Activated naive CD4-positive, alpha-beta T cell treated with anti-CD3 and anti-CD28 coated beads, Interleukin-2, amount 10 ng/mL, durations not matched to agents 7 days and 5 days (primary cell): ENCODE measurements around the gene HNRNPD.
A peak's percentile ranks its signal among the peaks of the same experiment; 100 is the strongest.
"Not testable (repeated sequence)": the region's sequence is repeated elsewhere in the genome, so short reads cannot be mapped to it uniquely, and the experiment has no call there.

Experiments
- CTCF ChIA-PET: fragments of 350-600 bp; sonication (Branson Sonifier 250); formaldehyde crosslinking; loops from one replicate; lab custom pipeline; 2021; ENCODE audit warnings: antibody characterized with exemption; lab: Charles Lee
- DNase-seq: peaks from one replicate; pipeline ENCODE4 v3.0.0-alpha.2; 2020
- H3K27ac Mint-ChIP-seq: one replicate; pipeline ENCODE4 v1.8.0; 2021; ENCODE audit warnings: mild to moderate bottlenecking, moderate library complexity, mixed read lengths
- H3K27me3 Mint-ChIP-seq: one replicate; pipeline ENCODE4 v1.8.0; 2021; ENCODE audit warnings: mild to moderate bottlenecking, mixed read lengths
- H3K36me3 Mint-ChIP-seq: one replicate; pipeline ENCODE4 v1.8.0; 2021; ENCODE audit warnings: mixed read lengths
- H3K4me1 Mint-ChIP-seq: one replicate; pipeline ENCODE4 v1.8.0; 2021; ENCODE audit warnings: mixed read lengths
- H3K4me3 Mint-ChIP-seq: one replicate; pipeline ENCODE4 v1.8.0; 2021; ENCODE audit warnings: mild to moderate bottlenecking, moderate library complexity, mixed read lengths
- H3K9me3 Mint-ChIP-seq: one replicate; pipeline ENCODE4 v1.8.0; 2021; ENCODE audit warnings: mixed read lengths

Gene HNRNPD

DNA sequence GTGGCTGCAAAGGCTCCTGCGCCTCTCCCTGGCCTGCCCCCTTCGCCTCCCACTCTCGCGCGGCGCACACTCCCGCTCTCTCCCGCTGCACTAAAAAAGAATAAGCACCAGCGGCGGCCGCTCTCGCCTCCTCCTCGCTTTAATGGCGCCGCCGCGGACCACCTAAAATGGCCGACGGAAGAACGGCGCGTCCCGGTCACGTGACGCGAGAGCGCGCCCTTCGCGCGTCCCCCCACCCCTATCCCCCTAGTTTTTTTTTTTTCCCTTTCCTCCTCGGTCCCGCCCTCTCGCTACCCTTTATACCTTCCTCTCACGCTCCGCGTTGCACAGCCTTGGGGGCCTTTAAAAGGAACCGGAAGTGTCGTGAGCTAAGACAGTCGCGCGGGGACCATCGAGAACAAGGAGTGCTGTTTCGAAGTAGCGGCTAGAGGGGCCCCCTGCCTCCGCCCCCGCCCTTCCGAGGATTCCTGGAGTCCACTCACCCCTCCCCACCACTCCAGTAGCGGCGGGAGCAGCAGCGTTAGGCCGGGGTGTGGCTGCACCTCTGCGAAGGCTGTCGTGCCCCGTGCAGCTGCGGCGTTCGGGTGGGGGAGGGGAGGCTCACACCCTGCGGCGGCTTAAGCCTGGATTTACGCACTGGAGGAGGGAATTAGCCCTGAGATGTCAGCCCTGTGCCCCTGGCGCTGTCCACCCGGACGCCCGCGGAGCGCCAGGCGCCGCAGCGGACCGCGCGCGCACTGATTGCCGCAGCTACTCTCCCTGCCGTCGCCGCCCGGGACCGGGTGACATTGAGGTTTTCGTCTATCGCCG is at the start of gene HNRNPD:
Gene HNRNPD (minus strand): TSS at position 176 of the 810 bp plus-strand sequence. CDS start 313 bp downstream, outside the sequence.
- CTCF ChIA-PET = interaction anchor here (1.0 to 1.1 kb wide), 3 partner anchors 13 to 57 kb away, joined by 4 to 7 read pairs (median 7); no protein-coding TSS in a partner anchor
- Mint-ChIP-seq H3K4me1 (peaks cover 44% of the 10 kb centered on the region), H3K27me3 (peaks cover 7% of the 10 kb centered on the region), H3K27ac (peak within 1 kb of the TSS; percentile 97), H3K36me3 (peaks cover 60% of the 10 kb centered on the region), H3K9me3 (no peaks in the 10 kb centered on the region), H3K4me3 (peak within 1 kb of the TSS; percentile 98)
- DNase-seq = peak; percentile 96

GRCh38 chr4:82422616-82423015 is 48.8 kb upstream of the HNRNPD start:
- Mint-ChIP-seq H3K27ac (no peak overlapping the region), H3K4me3 (no peak overlapping the region)

GRCh38 chr4:82421796-82422560 is 48.2 kb upstream of the HNRNPD start:
- H3K9me3 Mint-ChIP-seq = no peaks in the 10 kb centered on the region
- no peak for DNase-seq
- H3K36me3 Mint-ChIP-seq = peaks cover 50% of the 10 kb centered on the region
- no peak overlapping the region for H3K27ac Mint-ChIP-seq
- CTCF ChIA-PET = no interaction called here
- no peak overlapping the region for H3K4me3 Mint-ChIP-seq
- H3K27me3 Mint-ChIP-seq = peaks cover 26% of the 10 kb centered on the region
- H3K4me1 Mint-ChIP-seq = peaks cover 24% of the 10 kb centered on the region

More at GRCh38 chr4:82422616-82423015, 48.8 kb upstream of the HNRNPD start:
- no peaks in the 10 kb centered on the region for H3K9me3 Mint-ChIP-seq
- DNase-seq = no peak
- CTCF ChIA-PET = no interaction called here
- peaks cover 56% of the 10 kb centered on the region for H3K36me3 Mint-ChIP-seq
- peaks cover 30% of the 10 kb centered on the region for H3K4me1 Mint-ChIP-seq
- H3K27me3 Mint-ChIP-seq = peaks cover 21% of the 10 kb centered on the region

DNA sequence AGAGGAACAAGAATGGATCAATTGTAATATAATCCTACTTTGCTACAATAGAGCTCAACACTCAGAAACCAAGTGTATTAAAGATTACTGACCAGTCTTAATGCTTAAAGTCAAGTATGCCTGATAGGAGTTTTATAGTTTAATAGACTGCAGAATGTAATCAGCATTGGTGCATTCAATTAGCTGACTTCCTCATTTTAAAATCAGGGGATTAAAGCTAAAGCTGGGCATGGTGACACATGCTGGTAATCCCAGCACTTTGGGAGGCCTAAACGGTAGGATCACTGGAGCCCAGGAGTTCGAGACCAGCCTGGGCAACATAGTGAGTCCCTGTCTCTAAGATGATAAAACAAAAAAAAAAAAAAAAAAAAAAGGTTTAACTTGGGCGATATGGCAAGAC is 45.7 kb upstream of the HNRNPD start:
- Mint-ChIP-seq H3K27me3 (peaks cover 49% of the 10 kb centered on the region), H3K9me3 (no peaks in the 10 kb centered on the region), H3K4me3 (no peak overlapping the region), H3K4me1 (peaks cover 4% of the 10 kb centered on the region), H3K36me3 (peaks cover 24% of the 10 kb centered on the region), H3K27ac (no peak overlapping the region)
- no peak for DNase-seq
- CTCF ChIA-PET = interaction anchor here (0.8 kb wide), 1 partner anchor 10 kb away, joined by 5 read pairs; no protein-coding TSS in a partner anchor

DNA sequence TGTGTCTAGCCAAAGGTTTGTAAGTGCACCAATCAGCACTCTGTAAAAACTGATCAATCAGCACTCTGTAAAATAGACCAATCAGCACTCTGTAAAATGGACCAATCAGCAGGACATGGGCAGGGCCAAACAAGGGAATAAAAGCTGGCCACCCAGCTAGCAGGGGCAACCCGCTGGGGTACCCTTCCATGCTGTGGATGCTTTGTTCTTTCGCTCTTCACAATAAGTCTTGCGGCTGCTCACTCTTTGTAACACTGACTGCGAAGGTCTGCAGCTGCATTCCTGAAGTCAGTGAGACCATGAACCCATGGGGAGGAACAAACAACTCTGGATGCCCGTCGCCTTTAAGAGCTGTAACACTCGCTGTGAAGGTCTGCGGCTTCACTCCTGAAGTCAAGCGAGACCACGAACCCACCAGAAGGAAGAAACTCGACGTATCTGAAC is 42.2 kb upstream of the HNRNPD start:
- H3K36me3 Mint-ChIP-seq = no peaks in the 10 kb centered on the region
- no peak for DNase-seq
- H3K27ac Mint-ChIP-seq = no peak overlapping the region
- H3K4me3 Mint-ChIP-seq = no peak overlapping the region
- peaks cover 47% of the 10 kb centered on the region for H3K27me3 Mint-ChIP-seq
- CTCF ChIA-PET = interaction anchor here (1.4 kb wide), 1 partner anchor 13 kb away, joined by 3 read pairs; no protein-coding TSS in a partner anchor
- H3K9me3 Mint-ChIP-seq = no peaks in the 10 kb centered on the region
- H3K4me1 Mint-ChIP-seq = no peaks in the 10 kb centered on the region

- peaks cover 41% of the 10 kb centered on the region for H3K27me3 Mint-ChIP-seq
- not testable (repeated sequence) for H3K4me3 Mint-ChIP-seq, H3K36me3 Mint-ChIP-seq, H3K27ac Mint-ChIP-seq, H3K9me3 Mint-ChIP-seq, DNase-seq, H3K4me1 Mint-ChIP-seq
- CTCF ChIA-PET = interaction anchor here (1.4 kb wide), 1 partner anchor 14 kb away, joined by 3 read pairs; no protein-coding TSS in a partner anchor
Observed at GRCh38 chr4:82415061-82415460, 41.3 kb upstream of the HNRNPD start.

GRCh38 chr4:82403725-82404124 is 29.9 kb upstream of the HNRNPD start:
- Mint-ChIP-seq H3K36me3 (no peaks in the 10 kb centered on the region), H3K4me3 (no peak overlapping the region), H3K4me1 (no peaks in the 10 kb centered on the region), H3K9me3 (no peaks in the 10 kb centered on the region), H3K27me3 (peaks cover 37% of the 10 kb centered on the region), H3K27ac (no peak overlapping the region)
- DNase-seq = no peak
- CTCF ChIA-PET = no interaction called here

GRCh38 chr4:82402196-82402775 is 28.5 kb upstream of the HNRNPD start:
- CTCF ChIA-PET = no interaction called here
- H3K27me3 Mint-ChIP-seq = peaks cover 37% of the 10 kb centered on the region
- no peak overlapping the region for H3K27ac Mint-ChIP-seq
- no peak overlapping the region for H3K4me3 Mint-ChIP-seq
- DNase-seq = no peak
- H3K36me3 Mint-ChIP-seq = no peaks in the 10 kb centered on the region
- no peaks in the 10 kb centered on the region for H3K9me3 Mint-ChIP-seq
- H3K4me1 Mint-ChIP-seq = no peaks in the 10 kb centered on the region

- CTCF ChIA-PET = no interaction called here
- H3K4me3 Mint-ChIP-seq = no peak overlapping the region
Observed at GRCh38 chr4:82401600-82401999, 27.8 kb upstream of the HNRNPD start.

GRCh38 chr4:82398263-82398662 is 24.5 kb upstream of the HNRNPD start:
- Mint-ChIP-seq H3K9me3 (no peaks in the 10 kb centered on the region), H3K27ac (no peak overlapping the region), H3K36me3 (no peaks in the 10 kb centered on the region), H3K4me3 (no peak overlapping the region), H3K4me1 (no peaks in the 10 kb centered on the region), H3K27me3 (peaks cover 36% of the 10 kb centered on the region)
- CTCF ChIA-PET = no interaction called here
- DNase-seq = no peak

More at GRCh38 chr4:82401600-82401999, 27.8 kb upstream of the HNRNPD start:
- peaks cover 37% of the 10 kb centered on the region for H3K27me3 Mint-ChIP-seq
- no peak overlapping the region for H3K27ac Mint-ChIP-seq
- no peaks in the 10 kb centered on the region for H3K4me1 Mint-ChIP-seq
- DNase-seq = no peak
- no peaks in the 10 kb centered on the region for H3K36me3 Mint-ChIP-seq
- no peaks in the 10 kb centered on the region for H3K9me3 Mint-ChIP-seq

GRCh38 chr4:82397527-82397926 is 23.7 kb upstream of the HNRNPD start:
- Mint-ChIP-seq H3K4me1 (no peaks in the 10 kb centered on the region), H3K27me3 (peaks cover 33% of the 10 kb centered on the region), H3K9me3 (no peaks in the 10 kb centered on the region), H3K36me3 (no peaks in the 10 kb centered on the region), H3K4me3 (no peak overlapping the region), H3K27ac (no peak overlapping the region)
- DNase-seq = no peak
- CTCF ChIA-PET = interaction anchor here (0.7 to 0.9 kb wide), 2 partner anchors 12 to 38 kb away, joined by 3 to 4 read pairs; no protein-coding TSS in a partner anchor

DNA sequence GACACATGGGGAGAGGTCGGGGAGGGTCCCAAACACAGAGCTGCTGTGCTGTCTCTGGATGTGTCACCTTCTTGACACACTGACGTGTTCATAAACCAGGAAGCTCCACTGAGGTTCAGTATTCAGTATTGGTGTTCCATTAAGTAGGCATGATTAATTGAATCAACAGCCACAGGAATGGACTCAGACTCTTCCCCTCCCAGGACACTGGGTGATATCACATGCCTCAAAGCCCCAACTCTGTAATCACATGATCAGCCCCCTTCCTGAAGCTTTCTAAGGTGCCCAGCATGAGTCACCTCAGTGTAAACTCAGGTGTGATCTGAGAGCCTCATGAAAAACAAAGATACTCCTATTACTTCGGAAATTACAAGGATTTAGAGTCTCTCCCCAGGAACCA is 21.1 kb upstream of the HNRNPD start:
- Mint-ChIP-seq H3K27me3 (peaks cover 18% of the 10 kb centered on the region), H3K27ac (no peak overlapping the region), H3K9me3 (no peaks in the 10 kb centered on the region), H3K4me1 (no peaks in the 10 kb centered on the region), H3K4me3 (no peak overlapping the region), H3K36me3 (no peaks in the 10 kb centered on the region)
- CTCF ChIA-PET = no interaction called here
- DNase-seq = no peak

DNA sequence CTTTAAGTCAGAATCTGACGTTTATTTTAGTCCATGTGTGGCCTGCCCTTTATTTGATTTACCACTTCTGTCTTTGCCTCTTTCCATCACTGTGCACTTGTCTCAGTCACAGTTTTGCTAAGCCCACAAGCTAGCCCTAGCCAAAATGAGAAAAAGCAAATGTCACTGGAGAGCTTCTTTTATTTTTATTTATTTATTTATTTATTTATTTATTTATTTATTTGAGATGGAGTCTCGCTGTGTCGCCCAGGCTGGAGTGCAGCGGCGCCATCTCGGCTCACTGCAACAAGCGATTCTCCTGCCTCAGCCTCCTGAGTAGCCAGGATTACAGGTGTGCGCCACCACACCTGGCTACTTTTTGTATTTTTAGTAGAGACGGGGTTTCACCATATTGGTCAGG is 16.3 kb upstream of the HNRNPD start:
- not testable (repeated sequence) for H3K36me3 Mint-ChIP-seq, H3K4me1 Mint-ChIP-seq, H3K4me3 Mint-ChIP-seq, H3K27ac Mint-ChIP-seq, H3K9me3 Mint-ChIP-seq, H3K27me3 Mint-ChIP-seq, DNase-seq
- CTCF ChIA-PET = interaction anchor here (0.6 kb wide), 1 partner anchor 188 kb away, joined by 3 read pairs; no protein-coding TSS in a partner anchor

GRCh38 chr4:82388405-82388804 is 14.6 kb upstream of the HNRNPD start:
- CTCF ChIA-PET = interaction anchor here (0.6 kb wide), 1 partner anchor 28 kb away, joined by 4 read pairs; no protein-coding TSS in a partner anchor
- H3K36me3 Mint-ChIP-seq = peaks cover 1% of the 10 kb centered on the region
- H3K27me3 Mint-ChIP-seq = peaks cover 6% of the 10 kb centered on the region
- no peak for DNase-seq
- no peak overlapping the region for H3K4me3 Mint-ChIP-seq
- no peaks in the 10 kb centered on the region for H3K4me1 Mint-ChIP-seq
- no peak overlapping the region for H3K27ac Mint-ChIP-seq
- H3K9me3 Mint-ChIP-seq = peaks cover 1% of the 10 kb centered on the region
